SK-N-SH (cell line): ENCODE measurements around the gene PRXL2B. TPM values are rescaled to one million over a fixed set of nuclear protein-coding genes. Genes with fewer than 3 reads are reported as not detected.
A peak's percentile ranks its signal among the peaks of the same experiment; 100 is the strongest.

Source experiments
- CTCF ChIA-PET: fragments of 300-600, 350-600 bp; formaldehyde crosslinking; extraction: SDS; loops from one replicate; lab custom pipeline; 2021; lab: Yijun Ruan, JAX
- POLR2A ChIA-PET: fragments of 350-600 bp; sonication (Branson Sonifier 250); formaldehyde crosslinking; extraction: SDS; loops from one replicate; lab custom pipeline; 2020; ENCODE audit warnings: antibody characterized with exemption, inconsistent platforms; lab: Yijun Ruan, JAX
- DNase-seq: peaks from one replicate; pipeline ENCODE4 v3.0.0; 2012
- H2AFZ ChIP-seq: fragments of 200-600 bp; sonication (generic); 2 replicates; pipeline ENCODE4 v1.8.1; 2016; ENCODE audit warnings: antibody characterized with exemption, mild to moderate bottlenecking, low read depth
- H3F3A ChIP-seq: fragments of 200-600 bp; sonication (generic); replicated peaks from 2 replicates; pipeline ENCODE3; 2016; ENCODE audit warnings: antibody characterized with exemption, mild to moderate bottlenecking; ENCODE audit not compliant: insufficient read depth
- H3K27ac ChIP-seq, 2 experiments: fragments of 200-500 bp in 1 of 2; fragments of 200-600 bp in 1 of 2; sonication (Bioruptor generic) in 1 of 2; sonication (generic), shearing (Covaris generic) in 1 of 2; 2 replicates each; pipeline versions ENCODE4 v1.5.1 to v1.6.1; 2014 to 2016; ENCODE audit warnings: low read depth in 2 of 2, inconsistent platforms in 1 of 2, low read length in 1 of 2, mild to moderate bottlenecking in 1 of 2, mixed read lengths in 1 of 2
- H3K27me3 ChIP-seq: fragments of 200-600 bp; sonication (generic), shearing (Covaris generic); 2 replicates; pipeline ENCODE4 v1.6.1; 2016; ENCODE audit warnings: mixed run types; ENCODE audit not compliant: insufficient read depth
- H3K36me3 ChIP-seq, 2 experiments: fragments of 200-500 bp in 1 of 2; fragments of 200-600 bp in 1 of 2; sonication (Bioruptor generic) in 1 of 2; sonication (generic) in 1 of 2; replicated peaks in 1 of 2; 2 replicates each; pipeline versions ENCODE3 to v1.5.1; 2014 to 2016; ENCODE audit warnings: low read length in 1 of 2, mild to moderate bottlenecking in 1 of 2; ENCODE audit not compliant: insufficient read depth in 2 of 2, control insufficient read depth in 1 of 2
- H3K4me1 ChIP-seq, 2 experiments: fragments of 200-500 bp in 1 of 2; fragments of 200-600 bp in 1 of 2; sonication (Bioruptor generic) in 1 of 2; sonication (generic), shearing (Covaris generic) in 1 of 2; 2 replicates each; pipeline versions ENCODE4 v1.5.1 to v1.6.1; 2014 to 2016; ENCODE audit warnings: low read depth in 1 of 2, low read length in 1 of 2, mixed run types in 1 of 2; ENCODE audit not compliant: insufficient read depth in 2 of 2, control insufficient read depth in 1 of 2
- H3K4me2 ChIP-seq: fragments of 200-600 bp; sonication (generic), shearing (Covaris generic); 2 replicates; pipeline ENCODE4 v1.6.1; 2017; ENCODE audit warnings: mixed run types
- H3K4me3 ChIP-seq, 2 experiments: fragments of 200-500 bp in 1 of 2; fragments of 200-600 bp in 1 of 2; sonication (Bioruptor generic) in 1 of 2; sonication (generic), shearing (Covaris generic) in 1 of 2; 2 replicates each; pipeline versions ENCODE4 v1.5.1 to v1.8.1; 2014 to 2016; ENCODE audit warnings: low read depth in 2 of 2, inconsistent platforms in 1 of 2, low read length in 1 of 2, mild to moderate bottlenecking in 1 of 2, mixed read lengths in 1 of 2, moderate library complexity in 1 of 2
- H3K79me2 ChIP-seq: fragments of 200-600 bp; sonication (generic); 2 replicates; pipeline ENCODE4 v1.8.1; 2017; ENCODE audit warnings: mild to moderate bottlenecking; ENCODE audit not compliant: insufficient read depth
- H3K9ac ChIP-seq: fragments of 200-600 bp; sonication (generic); 2 replicates; pipeline ENCODE4 v1.6.1; 2017; ENCODE audit warnings: mixed run types
- H3K9me2 ChIP-seq: fragments of 200-600 bp; sonication (generic); 2 replicates; pipeline ENCODE4 v1.6.1; 2017; ENCODE audit warnings: mixed run types
- H3K9me3 ChIP-seq: fragments of 200-600 bp; sonication (generic); 2 replicates; pipeline ENCODE4 v1.6.1; 2017; ENCODE audit warnings: mixed run types, mild to moderate bottlenecking, moderate library complexity
- H4K20me1 ChIP-seq: fragments of 200-600 bp; sonication (generic); 2 replicates; pipeline ENCODE4 v1.6.1; 2017; ENCODE audit warnings: mild to moderate bottlenecking, mixed run types; ENCODE audit not compliant: insufficient read depth
- CHD2 ChIP-seq: fragments of 150-350 bp; IDR thresholded peaks from 2 replicates; pipeline ENCODE4 v1.6.1; 2018; ENCODE audit warnings: low read length; ENCODE audit not compliant: partially characterized antibody
- GABPA ChIP-seq: IDR thresholded peaks from 2 replicates; pipeline ENCODE4 v1.4.0; 2012; ENCODE audit warnings: low read depth, mild to moderate bottlenecking
- GATA2 ChIP-seq: sonication (generic); formaldehyde crosslinking; IDR thresholded peaks from 2 replicates; pipeline ENCODE4 v1.5.0; 2020; ENCODE audit warnings: mild to moderate bottlenecking, missing genetic modification reagents
- JUND ChIP-seq: IDR thresholded peaks from 2 replicates; pipeline ENCODE4 v1.4.0; 2012
- MEF2A ChIP-seq: IDR thresholded peaks from 2 replicates; pipeline ENCODE4 v1.4.0; 2012; ENCODE audit warnings: low read depth, borderline replicate concordance
- RAD21 ChIP-seq: IDR thresholded peaks from 2 replicates; pipeline ENCODE4 v1.6.1; 2012; ENCODE audit warnings: mild to moderate bottlenecking, low read length
- TAF1 ChIP-seq: IDR thresholded peaks from 2 replicates; pipeline ENCODE4 v1.6.1; 2012; ENCODE audit warnings: low read depth, mild to moderate bottlenecking, low read length, moderate library complexity, borderline replicate concordance
- WGBS: methylation state at CpG from one replicate; pipeline ENCODE4 v1.1.6; 2017; ENCODE audit warnings: low lambda C conversion rate; 5-methylcytosine and 5-hydroxymethylcytosine counted together
- polyA plus RNA-seq, 3 experiments: library from polyadenylated mRNA; depleted of rRNA; stranded (reverse); fragments of >200 nt; gene quantifications; 2 replicates each; pipeline ENCODE4 v1.2.3, GENCODE V29; 2012
- TF ChIP-seq, protein P1 (sequence below): IDR thresholded peaks from 2 replicates; pipeline ENCODE4 v1.6.1; 2012; ENCODE audit warnings: mild to moderate bottlenecking, low read depth, low read length, moderate library complexity
- TF ChIP-seq, protein P2 (sequence below): IDR thresholded peaks from 2 replicates; pipeline ENCODE4 v1.4.0; 2012; ENCODE audit warnings: low read depth, borderline replicate concordance

PRXL2B gene
- polyA plus RNA-seq, 1 of the 3 experiments (the other 2 are of a cell fraction), result 33.7 TPM

- no peak for DNase-seq
- H3K4me1 ChIP-seq, result peaks cover 0 to 29% of the 10 kb centered on the region in 2 experiments; a peak in 1 of 4 replicates
- H3K9ac ChIP-seq, result no peak overlapping the region
- no peaks in the 10 kb centered on the region for H3K9me3 ChIP-seq
- peaks cover 6% of the 10 kb centered on the region; the same call in 1 of the 2 replicates for H3K79me2 ChIP-seq
- no peaks in the 10 kb centered on the region for H4K20me1 ChIP-seq
- no peak overlapping the region for H3K4me3 ChIP-seq
- no peak overlapping the region for H3K4me2 ChIP-seq
- no peaks in the 10 kb centered on the region for H3K27me3 ChIP-seq
- no peak overlapping the region for H3K27ac ChIP-seq
- POLR2A ChIA-PET, result interaction anchor here (1.2 kb wide), 1 partner anchor 26 kb away, joined by 3 read pairs; no protein-coding TSS in a partner anchor
- WGBS, result 92% methylated on average over 14 of the region's 14 CpGs
- TF ChIP-seq CHD2 (no peak), GATA2 (no peak)
- TF ChIP-seq, protein P1, sequence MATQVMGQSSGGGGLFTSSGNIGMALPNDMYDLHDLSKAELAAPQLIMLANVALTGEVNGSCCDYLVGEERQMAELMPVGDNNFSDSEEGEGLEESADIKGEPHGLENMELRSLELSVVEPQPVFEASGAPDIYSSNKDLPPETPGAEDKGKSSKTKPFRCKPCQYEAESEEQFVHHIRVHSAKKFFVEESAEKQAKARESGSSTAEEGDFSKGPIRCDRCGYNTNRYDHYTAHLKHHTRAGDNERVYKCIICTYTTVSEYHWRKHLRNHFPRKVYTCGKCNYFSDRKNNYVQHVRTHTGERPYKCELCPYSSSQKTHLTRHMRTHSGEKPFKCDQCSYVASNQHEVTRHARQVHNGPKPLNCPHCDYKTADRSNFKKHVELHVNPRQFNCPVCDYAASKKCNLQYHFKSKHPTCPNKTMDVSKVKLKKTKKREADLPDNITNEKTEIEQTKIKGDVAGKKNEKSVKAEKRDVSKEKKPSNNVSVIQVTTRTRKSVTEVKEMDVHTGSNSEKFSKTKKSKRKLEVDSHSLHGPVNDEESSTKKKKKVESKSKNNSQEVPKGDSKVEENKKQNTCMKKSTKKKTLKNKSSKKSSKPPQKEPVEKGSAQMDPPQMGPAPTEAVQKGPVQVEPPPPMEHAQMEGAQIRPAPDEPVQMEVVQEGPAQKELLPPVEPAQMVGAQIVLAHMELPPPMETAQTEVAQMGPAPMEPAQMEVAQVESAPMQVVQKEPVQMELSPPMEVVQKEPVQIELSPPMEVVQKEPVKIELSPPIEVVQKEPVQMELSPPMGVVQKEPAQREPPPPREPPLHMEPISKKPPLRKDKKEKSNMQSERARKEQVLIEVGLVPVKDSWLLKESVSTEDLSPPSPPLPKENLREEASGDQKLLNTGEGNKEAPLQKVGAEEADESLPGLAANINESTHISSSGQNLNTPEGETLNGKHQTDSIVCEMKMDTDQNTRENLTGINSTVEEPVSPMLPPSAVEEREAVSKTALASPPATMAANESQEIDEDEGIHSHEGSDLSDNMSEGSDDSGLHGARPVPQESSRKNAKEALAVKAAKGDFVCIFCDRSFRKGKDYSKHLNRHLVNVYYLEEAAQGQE, result no peak
- TF ChIP-seq, protein P2, sequence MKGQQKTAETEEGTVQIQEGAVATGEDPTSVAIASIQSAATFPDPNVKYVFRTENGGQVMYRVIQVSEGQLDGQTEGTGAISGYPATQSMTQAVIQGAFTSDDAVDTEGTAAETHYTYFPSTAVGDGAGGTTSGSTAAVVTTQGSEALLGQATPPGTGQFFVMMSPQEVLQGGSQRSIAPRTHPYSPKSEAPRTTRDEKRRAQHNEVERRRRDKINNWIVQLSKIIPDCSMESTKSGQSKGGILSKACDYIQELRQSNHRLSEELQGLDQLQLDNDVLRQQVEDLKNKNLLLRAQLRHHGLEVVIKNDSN, result peak; percentile 32; the same call in 1 of the 2 replicates
- H3K36me3 ChIP-seq, result no peaks in the 10 kb centered on the region
- no peaks in the 10 kb centered on the region for H3K9me2 ChIP-seq
- CTCF ChIA-PET, result interaction anchor here (0.7 to 2.8 kb wide), 4 partner anchors 22 to 444 kb away, joined by 3 to 8 read pairs (median 4); no protein-coding TSS in a partner anchor
- peaks cover 6% of the 10 kb centered on the region for H3F3A ChIP-seq
- H2AFZ ChIP-seq, result no peak overlapping the region
Measured at GRCh38 chr1:2583871-2584351, 2.7 kb upstream of the PRXL2B start.

- WGBS, result 73% methylated on average over 11 of the region's 12 CpGs
- H3K9me3 ChIP-seq, result no peaks in the 10 kb centered on the region
- no peaks in the 10 kb centered on the region for H4K20me1 ChIP-seq
- H3K27me3 ChIP-seq, result no peaks in the 10 kb centered on the region
- peak overlapping the region in 1 of 2 experiments; percentile 88; a peak in 2 of 4 replicates for H3K27ac ChIP-seq
- H3K4me1 ChIP-seq, result peaks cover 0 to 29% of the 10 kb centered on the region in 2 experiments; a peak in 1 of 4 replicates
- POLR2A ChIA-PET, result interaction anchor here (1.0 to 1.3 kb wide), 3 partner anchors 23 to 26 kb away, joined by 3 to 4 read pairs (median 3); no protein-coding TSS in a partner anchor
- H3K36me3 ChIP-seq, result peaks cover 0 to 5% of the 10 kb centered on the region in 2 experiments
- peaks cover 6% of the 10 kb centered on the region; the same call in 1 of the 2 replicates for H3K79me2 ChIP-seq
- H3K9ac ChIP-seq, result no peak overlapping the region; the same call in 1 of the 2 replicates
- TF ChIP-seq JUND (no peak), MEF2A (no peak), TAF1 (no peak), RAD21 (no peak), GABPA (no peak)
- TF ChIP-seq, protein P1, result no peak
- no peak overlapping the region for H2AFZ ChIP-seq
- H3K9me2 ChIP-seq, result no peaks in the 10 kb centered on the region
- H3K4me3 ChIP-seq, result peak overlapping the region; percentile 70 to 86; a peak in 3 of 4 replicates
- CTCF ChIA-PET, result interaction anchor here (0.7 to 3.0 kb wide), 5 partner anchors 23 to 444 kb away, joined by 3 to 13 read pairs (median 5); no protein-coding TSS in a partner anchor
- no peak for DNase-seq
- H3F3A ChIP-seq, result peaks cover 6% of the 10 kb centered on the region
- H3K4me2 ChIP-seq, result peak overlapping the region; percentile 93
Measured at GRCh38 chr1:2584686-2585317, 1.8 kb upstream of the PRXL2B start.
